ENCODE measurements around the gene KRTAP4-11.
"Not testable (repeated sequence)": the region's sequence is repeated elsewhere in the genome, so short reads cannot be mapped to it uniquely, and the experiment has no call there.

KRTAP4-11 gene

GRCh38 chr17:41083427-41083826 is 34.7 kb downstream of the KRTAP4-11 start:
- not testable (repeated sequence) for DNase-seq (ENCODE audit: low read depth)

- no peak for DNase-seq (ENCODE audit: low read depth)
Measured at GRCh38 chr17:41082626-41083025, 35.5 kb downstream of the KRTAP4-11 start.

- no peak for DNase-seq (ENCODE audit: low read depth)
Measured at GRCh38 chr17:41076788-41077187, 41.4 kb downstream of the KRTAP4-11 start.

GRCh38 chr17:41073676-41074075 is 44.5 kb downstream of the KRTAP4-11 start:
- no peak for DNase-seq (ENCODE audit: low read depth)

- no peak for DNase-seq (ENCODE audit: low read depth)
Measured at GRCh38 chr17:41071606-41072360, 46.4 kb downstream of the KRTAP4-11 start.

- DNase-seq (ENCODE audit: low read depth), result no peak
Measured at GRCh38 chr17:41069031-41069430, 49.1 kb downstream of the KRTAP4-11 start.

- no peak for DNase-seq (ENCODE audit: low read depth)
Measured at GRCh38 chr17:41067281-41067680, 50.9 kb downstream of the KRTAP4-11 start.
